GM21717 (cell line): ENCODE measurements around the gene TP53AIP1.

Experiments used
- ATAC-seq: cut with Tn5 transposase; IDR thresholded peaks from one replicate; pipeline ENCODE4 v1.9.1; 2021; ENCODE audit warnings: mild to moderate bottlenecking, moderate library complexity; ENCODE audit not compliant: unreplicated experiment

The TP53AIP1 gene

DNA sequence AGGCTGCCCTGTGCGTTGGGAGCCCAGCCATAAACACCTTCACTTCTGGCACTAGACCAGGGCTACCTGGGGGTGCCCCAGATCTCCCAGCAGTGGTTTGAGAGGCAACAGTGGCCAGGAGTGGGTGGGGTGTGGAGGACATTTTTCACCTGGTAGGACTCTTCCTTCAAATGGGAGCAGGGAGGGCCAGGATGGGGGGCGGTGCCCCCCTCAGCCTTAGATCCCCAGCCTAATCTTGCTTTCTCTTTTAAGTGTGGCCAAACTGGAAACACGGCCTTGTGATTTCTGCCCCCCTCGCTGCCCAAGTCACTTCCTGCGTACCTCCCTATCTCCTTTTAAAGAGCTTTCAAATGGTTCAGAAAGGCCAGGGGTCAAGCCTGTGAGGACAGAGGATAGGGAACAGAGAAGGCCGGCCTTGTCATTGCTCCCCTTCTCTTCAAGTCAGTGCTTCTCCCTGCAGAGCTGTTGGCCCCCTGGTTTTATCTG is 50.7 kb downstream of the TP53AIP1 start:
- ATAC-seq = no peak

DNA sequence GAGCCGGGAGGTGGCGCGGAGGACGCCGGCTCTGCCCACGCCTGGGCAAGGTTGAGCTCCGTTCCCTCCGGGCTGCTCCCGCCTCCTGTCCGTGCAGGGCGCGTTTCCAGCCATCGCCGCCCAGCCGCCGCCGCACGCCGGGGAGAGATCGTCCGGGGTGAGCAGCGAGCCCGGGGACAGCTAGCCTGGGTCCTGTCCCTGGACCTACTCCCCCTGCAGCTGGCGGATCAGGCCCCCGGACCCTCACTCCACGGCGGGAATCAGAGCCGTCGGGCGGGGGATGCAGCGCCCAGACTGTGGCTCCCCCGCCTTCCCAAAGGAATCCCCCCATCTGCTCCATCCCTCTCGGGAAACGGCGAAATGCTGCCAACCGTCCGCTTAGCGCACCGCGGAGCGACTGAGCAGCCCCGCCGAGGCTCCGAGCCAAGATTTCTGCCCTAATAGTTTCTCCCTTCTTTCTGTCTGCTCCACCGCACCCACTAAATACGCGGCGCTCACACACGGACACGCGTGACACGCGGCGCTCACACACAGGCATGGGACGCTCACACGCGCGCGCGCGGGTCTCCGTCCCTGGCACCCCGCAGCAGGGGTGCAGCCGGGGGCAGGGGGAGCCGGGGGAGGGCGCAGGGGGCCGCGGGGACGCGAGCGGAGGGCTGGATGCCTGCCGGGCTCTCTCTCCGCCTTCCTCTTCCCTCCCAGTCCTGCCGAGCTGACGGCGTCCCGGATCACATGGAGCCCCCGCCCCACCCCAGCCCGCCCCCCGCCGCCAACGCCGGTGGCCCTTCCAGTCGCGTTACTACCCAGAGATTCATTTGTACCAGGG is 51.9 kb downstream of the TP53AIP1 start, which contains the start of gene KCNJ5:
KCNJ5 (plus strand) TSS at position 814 of the 826 bp plus-strand sequence. CDS start 19,918 bp downstream, outside the sequence.
- no peak for ATAC-seq

DNA sequence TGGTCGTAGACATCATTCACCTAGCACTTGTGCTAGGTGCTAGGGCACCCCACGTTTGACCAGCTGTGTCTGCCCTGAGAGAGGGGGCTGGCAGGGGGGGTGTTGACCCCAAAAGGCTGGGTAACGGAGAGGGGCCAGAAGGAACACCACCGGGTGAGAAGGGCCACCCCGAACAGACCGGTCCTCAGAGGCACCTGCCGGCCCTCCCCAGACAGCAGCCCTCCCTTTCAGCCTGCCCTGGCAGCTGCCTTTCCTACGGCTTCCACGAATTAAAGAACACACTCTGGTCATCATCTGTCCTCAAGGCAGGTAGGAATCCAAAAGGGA is 52.5 kb downstream of the TP53AIP1 start:
- ATAC-seq = no peak

DNA sequence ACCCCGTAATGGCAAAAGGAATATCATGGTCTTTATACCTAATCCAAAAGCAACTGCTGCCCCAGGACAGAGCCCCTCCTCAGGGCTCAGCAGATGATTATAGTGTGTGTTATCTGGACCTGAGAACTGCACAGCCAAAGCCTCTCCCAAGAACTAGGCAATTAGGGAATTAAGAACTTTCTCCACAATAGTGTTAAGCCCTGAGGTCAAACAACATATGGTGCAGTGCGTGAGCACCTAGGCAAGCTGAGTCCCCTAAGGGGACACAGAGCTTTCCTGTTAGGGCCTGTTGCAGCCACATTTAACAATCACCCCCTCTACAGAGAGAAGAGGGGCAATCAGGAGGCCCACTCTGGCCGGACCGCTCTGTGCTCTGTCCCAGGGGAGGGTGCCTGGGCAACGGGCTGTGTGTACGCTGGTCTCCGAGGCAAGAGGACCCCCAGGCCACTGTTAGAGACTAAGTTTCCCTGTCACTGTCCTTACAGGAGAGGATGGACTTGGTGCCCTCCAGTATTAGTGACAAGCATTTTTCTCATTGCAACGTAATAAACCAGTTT is 52.9 kb downstream of the TP53AIP1 start:
- no peak for ATAC-seq

DNA sequence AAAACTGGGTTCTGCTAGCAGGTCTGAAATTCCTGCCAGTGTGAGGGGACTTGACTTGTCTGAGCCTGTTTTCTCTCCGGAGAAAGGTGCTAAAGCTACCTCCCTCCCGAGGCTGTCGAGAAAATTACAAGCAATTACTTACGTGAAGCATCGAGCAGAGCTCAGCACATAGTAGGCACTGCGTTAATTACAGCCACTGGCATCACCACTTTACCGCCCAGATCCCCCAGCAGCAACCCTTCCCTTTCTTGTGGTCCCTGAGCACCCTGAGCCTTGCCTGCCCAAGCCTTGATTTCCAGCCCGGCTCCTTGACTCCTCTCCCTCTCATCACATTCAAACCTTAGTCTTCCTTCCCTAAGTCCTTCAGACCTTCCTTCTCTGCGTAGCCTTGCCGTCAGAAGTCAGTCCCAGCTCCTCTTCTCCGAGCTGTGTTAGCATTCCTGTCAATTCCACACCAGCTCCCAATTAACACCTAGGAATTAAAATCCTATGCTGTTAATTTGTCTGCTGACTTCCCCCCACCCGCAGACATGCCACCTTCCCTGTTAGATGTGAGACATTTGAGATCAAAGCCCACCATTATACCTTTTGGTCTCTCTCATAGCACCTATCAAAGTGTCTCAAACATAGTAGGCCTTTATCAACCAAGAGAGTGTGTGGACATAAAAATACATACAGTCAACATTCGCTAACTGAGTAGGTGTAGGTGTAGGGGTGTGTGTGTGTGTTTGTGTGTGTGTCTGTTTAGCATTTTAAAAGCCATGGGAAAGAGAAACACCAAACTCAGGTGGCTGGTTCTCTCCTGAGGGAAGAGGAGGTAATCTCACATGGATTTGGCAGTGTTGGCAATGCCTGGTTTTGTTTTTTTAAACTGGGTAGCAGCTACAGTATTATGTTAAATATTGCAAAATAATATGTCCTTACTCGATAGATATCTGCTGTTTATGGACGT is 54.4 kb downstream of the TP53AIP1 start:
- no peak for ATAC-seq

DNA sequence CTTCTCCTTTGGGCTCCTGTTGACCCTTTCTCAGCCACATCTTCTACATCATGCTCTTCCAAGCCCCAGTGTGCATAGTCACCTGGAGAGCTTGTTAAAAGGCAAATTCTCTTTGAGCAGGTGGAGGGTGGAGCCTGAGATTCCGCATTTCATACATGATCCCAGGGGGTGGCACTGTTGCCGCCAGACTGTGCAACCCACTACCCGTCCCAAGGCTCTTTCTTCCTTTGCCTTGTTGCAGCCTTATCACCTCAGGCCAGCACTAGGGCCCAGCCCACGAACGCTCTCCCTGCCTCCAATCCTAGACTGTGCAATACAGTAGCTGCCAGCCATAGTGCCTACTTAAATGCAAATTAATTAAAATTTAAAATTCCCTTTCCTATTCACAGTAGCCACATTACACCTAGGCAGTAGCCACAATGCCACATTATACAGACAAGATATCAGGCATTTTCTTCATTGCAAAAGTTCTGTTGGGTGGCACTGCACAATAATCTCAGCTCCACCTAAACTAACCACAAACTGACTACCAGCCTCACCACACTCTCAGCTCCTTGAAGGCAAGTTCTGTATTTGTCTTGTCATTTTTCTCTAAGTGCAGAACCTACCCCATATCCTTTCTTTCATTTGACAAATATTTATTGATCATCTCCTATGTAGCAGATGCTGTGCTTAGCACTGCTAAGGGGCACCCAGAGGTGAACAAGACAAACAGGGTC is 56.1 kb downstream of the TP53AIP1 start:
- no peak for ATAC-seq
